Measurements from ENCODE around the gene OSBPL6.
"Not testable (repeated sequence)": the region's sequence is repeated elsewhere in the genome, so short reads cannot be mapped to it uniquely, and the experiment has no call there.

The OSBPL6 gene

DNA sequence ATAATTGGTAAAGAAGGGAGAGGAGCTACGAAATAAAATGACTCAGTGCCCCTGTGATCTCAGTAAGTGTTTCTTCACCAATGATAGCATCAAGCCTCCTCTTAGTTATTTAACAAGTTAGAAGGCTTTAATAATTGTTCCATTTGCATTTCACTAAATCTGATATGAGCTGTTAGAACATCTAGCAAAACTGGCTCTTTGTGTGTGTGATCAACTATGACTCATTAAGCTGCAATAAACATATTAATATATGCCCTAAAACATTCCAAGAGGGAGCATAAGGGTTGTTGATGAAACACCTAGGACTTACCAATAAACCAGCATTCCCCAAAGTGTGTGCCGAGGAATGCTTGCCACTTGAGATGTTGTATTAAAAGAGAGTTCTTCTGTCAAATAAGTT, 115.2 kb downstream of the OSBPL6 start:
- DNase-seq, result no peak

DNA sequence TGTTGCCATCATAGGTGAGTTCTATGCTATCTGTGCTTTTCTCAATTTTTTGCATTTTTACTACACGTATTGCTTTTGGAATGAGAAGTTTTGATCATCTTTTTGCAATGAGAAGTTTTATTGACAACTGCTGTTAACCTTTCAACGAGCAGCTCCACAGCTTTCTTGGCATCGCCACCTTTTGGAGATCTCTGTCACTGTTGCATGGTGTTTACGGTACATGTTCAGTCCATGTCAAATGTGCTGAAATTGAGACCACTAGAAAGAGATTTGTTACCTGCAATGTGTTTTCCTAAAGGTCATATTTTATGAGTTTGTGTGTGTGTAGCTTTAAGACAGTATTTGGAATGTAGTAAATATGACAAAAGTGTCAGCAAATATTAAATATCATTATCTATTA, 120.8 kb downstream of the OSBPL6 start:
- DNase-seq, result no peak

DNA sequence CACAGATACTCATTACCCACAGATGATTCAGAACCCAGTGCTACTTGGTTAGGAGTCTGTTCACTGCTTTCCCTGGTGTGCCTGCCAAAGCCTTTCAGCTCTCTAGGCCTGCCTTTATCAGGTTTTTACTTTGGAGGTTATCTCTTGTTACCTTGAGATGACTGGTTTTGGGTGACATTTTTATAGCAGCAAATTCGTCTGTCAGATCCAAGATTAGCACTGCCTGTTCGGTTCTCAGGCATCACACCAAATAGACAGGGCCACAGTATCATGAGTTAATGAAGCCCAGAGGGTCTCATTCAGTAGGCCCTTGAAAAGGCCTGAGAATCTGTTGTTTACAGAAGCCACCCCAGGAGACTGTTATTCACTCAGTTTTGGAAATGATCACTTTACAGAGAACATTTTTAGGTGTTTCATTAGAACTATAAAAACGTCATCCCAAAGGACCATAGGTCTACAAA, 121.2 kb downstream of the OSBPL6 start:
- DNase-seq, result no peak

DNA sequence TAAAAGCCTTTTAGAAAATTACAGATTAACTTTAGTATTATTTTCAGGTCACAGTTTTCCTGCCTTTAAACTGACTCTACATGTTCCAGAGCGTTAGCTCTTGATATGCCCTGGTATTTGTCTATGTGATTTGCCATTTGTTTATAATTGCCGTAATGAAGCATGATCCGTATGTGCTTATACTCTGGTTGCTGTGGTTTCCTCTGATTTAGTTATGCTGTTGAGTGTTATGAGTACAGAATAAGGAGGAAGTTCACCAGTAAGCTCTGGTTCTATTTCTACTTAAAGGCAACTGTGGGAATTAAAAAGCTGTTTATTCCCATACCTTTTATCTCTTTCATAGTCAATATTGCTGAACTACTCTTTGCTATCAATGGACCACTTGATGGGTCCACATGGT, 123.5 kb downstream of the OSBPL6 start:
- DNase-seq, result no peak

DNA sequence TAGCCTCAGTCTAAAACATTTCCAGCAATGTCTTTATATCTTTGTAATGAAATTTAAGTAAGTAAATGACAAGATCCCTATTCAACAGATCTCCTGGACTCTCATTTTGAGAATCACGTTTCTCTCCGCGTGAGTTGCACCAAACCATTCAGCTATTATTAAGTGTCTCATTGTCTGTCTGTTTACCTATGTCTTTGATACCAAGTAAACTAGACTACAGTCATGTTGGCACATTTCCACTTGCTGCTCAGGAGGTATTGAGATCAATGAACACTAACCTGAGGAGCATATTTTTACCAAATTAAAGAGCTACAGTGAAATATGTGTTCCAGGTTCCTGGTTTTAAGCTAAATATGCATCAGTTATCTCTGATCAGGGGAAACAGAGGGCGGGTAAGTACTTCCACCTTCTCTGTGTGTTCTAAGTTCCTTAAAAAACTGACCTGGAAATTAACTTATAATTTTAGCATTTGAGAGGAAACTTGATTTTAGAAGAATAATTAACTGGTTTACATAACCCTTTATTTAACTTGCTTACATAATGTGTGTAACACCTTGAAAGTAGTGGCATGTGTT, 125.8 kb downstream of the OSBPL6 start:
- DNase-seq, result no peak

DNA sequence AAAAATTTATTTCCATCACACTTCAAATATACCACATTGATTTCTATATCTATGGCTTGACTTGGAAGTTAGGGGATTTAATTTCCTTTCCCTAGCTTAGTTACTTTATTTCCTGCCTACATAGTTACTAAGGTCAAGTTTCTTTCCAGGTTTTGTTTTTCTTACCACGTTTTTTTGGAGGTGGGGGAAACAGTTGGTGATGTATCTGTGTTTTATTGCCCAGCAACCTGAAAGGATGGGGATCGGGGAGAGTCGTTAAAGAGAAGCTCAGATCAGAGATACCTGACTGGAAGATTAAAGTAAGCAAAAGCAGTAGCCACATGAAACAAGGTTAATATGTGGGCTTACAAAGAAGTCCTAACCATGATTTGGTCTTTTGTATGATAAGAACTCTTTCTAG, 127.8 kb downstream of the OSBPL6 start:
- DNase-seq, result no peak

DNA sequence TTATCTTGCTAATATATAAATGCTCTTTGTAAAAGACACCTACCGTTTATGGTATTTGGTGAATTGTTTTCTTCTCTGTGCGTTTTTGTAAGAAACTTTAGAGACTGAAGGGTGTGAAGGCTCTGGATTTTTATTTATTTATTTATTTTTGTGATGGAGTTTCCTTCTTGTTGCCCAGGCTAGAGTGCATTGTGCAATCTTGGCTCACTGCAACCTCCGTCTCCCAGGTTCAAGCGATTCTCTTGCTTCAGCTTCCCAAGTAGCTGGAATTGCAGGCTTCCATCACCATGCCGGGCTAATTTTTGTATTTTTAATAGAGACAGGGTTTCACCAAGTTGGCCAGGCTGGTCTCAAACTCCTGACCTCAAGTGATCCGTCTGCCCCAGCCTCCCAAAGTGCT, 129.0 kb downstream of the OSBPL6 start:
- not testable (repeated sequence) for DNase-seq

DNA sequence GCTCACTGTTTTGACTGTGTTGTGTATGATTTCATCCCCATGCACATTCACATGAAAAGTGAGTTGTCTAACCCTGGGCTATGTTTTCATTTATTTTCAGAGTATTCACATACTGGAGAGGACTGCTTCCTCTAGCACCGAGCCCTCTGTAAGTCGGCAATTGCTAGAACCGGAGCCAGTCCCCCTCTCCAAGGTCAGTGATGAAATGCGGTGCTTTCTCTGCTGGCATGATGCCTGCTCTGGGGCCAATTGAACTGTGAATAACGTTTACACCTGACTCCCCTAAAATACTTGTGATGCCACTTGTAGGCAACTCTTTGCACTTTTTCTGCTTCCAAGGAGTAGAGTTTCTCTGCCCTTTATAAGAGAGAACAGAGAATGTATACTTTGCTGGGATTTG, 129.8 kb downstream of the OSBPL6 start:
- DNase-seq, result no peak

DNA sequence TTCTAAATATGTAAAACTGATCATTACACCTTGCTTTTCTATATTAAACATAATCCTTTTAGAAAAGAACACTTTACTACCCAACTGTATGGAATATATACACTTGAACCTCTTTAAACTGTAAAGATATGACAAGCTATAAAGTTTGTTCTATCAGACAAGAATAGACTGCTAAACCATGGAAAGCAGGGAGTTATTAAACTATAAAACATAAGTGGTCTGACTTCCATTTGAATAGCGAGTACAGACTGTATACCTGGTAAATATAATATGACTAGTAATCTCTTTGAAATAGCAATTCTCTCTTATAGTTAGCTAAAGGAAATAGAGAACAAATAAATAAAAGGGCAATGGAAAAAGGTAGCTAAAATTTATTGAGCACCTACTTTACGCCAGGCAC, 131.0 kb downstream of the OSBPL6 start:
- no peak for DNase-seq

DNA sequence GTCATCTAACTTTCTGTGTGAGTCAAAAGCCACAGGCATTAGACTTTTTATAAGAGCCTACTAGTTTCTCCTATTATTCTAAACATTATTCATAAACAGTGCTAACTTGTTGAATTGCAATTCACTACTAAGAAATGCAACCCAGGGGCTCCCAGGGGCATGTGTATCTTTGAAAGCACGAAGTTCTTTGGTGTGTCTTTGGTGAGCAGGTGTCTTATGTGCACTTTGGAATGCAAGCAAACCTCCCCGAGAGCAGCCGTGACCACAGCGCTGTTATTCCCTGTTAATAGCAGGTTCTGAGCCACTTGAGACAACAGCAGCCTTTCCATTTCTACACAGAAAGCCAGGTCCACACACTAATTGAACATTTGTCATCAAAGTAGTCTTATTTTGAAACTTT, 133.2 kb downstream of the OSBPL6 start:
- DNase-seq, result no peak

DNA sequence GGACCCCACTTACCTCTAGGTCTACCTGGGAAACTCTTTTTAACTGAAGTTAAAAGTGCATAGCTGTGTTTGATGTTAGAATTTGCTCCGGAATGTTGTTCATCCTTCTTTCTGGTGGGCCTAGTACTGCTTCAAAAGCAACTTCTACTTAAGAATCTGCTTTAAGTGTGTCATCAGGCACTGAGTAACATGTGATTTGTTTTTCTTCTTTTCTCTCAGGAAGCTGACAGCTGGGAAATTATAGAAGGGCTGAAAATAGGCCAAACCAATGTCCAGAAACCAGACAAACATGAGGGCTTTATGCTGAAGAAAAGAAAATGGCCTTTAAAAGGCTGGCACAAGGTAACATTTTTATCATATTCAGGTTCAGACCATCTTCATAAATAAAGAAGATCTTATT, 133.7 kb downstream of the OSBPL6 start:
- DNase-seq, result no peak

DNA sequence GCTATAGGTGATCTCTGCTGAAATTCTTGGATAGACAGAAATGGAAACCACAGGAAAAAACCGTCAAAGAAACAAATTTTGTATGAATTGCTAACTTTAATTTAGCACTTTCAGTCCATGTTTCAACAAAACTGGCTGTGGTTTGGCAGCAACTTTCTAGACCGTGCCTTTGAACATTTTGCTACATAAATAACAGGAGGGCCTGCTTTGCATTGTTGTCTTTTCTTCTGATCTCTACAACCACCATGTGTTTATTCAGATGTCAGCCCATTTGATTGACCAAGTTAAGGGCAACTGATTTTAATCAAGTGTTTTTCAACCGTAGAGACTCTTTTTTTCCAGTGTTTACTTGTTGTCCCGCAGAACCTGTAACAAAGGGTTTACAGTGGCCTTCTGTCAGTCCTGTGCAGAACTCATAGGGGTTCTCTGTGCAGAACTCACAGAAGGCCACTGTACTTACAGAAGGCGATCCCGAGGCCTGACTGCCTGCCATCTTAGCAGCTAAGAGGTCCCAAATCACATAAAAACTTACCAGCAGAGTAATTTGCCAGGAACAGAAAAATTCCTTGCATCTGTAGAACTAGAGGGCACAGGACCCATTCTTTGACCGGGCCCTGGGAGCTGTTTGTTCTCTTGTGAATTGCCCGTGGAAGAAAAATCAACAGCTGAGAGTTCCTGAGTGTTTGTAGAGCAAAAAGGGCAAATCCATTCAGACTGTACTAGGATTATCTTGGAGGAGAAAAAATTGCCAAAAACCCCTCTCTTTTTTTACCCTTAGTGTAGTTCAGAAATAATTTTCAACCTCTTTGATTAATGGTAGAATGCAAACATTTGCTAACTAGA, 136.1 kb downstream of the OSBPL6 start:
- DNase-seq, result no peak

DNA sequence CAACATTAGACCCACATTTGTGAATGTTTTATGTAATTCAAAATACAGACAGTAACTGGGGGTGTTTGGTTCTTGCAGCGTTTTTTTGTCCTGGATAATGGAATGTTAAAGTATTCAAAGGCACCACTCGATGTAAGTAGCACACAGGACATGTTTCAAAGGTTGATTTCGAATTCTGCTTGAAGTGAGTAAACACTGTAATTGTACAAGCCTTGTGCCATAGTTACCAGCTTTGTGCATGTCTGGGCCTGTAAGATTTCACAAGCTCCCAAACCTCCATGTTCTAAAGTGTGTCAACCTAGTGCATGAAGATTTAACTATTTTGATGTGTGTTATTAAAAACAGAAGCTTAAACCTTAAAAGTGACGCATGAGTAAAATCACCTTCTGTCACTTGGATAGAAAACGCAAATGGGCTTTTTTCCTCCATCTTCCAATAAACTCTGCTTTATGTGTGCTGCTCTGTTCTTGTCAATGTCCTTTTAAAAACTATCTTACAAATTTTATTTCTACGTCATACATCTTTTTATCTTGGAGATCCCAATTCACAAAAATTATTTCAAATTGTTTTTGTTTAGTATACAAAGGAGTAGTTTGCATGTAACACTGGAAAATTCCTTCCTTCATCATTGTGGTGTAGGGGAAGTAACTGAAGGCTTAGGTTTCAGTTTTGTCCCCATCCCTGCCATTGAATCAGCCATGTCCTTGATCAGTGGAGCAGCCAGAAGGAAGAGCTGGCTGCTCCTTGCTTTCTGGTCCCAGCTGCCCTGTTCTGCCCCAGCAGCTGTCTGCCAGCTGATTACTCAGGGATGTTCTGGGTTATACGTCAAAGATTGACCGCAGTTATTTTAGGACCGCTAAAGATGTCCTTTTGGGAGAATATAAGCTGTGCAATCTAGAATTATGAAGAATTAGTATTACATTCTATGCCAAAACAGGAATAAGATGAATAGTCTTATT, 137.4 kb downstream of the OSBPL6 start:
- DNase-seq, result no peak

DNA sequence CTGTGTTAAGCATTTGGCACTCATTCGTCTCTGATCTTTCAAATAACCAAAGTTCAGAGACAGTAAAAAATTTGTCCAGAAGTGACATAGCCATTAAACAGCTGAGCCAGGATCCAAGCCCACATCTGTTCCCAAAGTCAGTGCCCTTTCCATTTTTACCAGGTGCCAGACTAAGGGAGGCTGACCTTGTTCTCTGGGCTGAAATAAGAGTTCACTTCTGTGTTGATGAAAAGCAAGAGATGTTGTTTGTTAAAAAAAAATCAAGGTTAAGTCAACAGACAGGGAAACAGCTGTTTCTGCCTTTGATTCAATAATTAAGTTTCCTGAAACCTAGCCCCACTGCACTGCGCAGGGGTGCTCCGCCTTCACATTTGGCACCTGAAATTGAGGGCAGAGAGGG, 139.5 kb downstream of the OSBPL6 start:
- DNase-seq, result no peak

DNA sequence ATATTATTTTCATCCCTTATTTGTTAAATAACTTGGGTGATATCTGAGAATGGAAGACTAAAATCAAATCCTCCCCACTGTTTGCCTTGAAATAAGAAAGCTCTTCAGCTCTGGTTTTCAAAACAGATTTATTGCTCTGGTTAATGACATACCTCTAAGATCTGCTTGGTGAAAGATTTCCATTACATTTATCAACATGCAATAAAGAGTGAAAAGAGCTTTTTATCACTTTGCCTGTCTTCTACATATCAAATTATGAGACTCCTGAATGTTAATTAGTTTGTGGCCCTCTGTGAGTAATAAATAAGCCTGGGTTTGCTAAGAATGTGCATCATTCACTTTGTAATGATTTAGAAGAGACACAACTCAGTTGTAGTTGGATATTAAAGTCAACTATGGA, 140.9 kb downstream of the OSBPL6 start:
- no peak for DNase-seq

DNA sequence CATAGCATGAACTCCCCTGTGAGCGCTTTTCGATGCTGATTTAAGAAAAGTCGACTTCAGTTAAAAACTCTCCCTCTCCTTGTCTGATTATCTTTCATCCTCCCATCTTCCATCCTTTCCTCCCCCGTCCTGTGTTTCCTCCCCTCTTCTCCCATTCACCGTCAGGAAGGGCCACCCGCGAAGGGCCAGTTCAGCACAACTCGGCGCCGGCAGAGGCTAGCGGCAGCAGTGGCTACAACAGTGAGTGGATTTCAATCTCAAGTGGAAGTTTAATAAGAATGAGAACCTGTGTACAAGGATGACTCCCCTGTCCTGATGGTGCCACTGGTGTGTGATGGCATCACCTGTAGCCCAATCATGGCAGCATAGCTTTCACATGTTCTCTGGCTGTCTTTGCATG, 149.8 kb downstream of the OSBPL6 start:
- DNase-seq, result no peak

DNA sequence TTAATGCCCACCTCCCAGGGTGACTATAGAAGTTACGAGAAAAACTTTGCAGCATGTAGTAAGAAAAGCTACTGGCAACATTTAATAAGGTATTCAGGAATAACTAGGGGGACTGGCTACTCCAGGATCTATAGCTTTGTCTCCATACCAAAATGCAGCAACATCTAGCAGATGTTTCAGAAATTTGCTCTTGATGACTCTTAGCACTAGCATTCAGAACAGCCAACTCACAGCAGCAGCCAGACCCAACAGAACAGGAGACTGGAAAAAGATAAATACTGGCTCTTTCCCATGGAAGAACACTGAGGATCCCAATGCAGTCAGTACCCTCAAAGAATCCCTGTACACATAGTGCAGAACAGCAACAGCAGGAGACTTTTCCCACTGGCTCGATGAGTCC, 151.6 kb downstream of the OSBPL6 start:
- no peak for DNase-seq

DNA sequence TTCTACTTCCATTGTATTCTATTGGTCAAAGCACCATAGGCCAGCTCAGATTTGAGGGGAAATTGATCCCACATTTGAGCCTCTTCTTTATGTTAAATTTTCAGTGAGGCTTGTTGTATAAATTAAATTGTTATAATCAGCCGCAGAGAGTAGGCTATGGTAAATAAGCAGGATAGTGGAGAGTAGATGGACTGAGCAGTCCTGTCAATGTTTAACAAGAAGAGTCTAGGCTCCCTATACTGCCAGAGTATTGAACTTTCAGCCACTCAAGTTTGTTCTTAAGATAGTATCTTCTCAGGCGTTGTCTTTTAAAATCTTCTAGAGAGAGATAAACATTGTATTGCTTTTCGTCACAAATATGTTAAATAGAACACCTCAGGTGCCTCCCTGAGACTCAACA, 155.7 kb downstream of the OSBPL6 start:
- no peak for DNase-seq

DNA sequence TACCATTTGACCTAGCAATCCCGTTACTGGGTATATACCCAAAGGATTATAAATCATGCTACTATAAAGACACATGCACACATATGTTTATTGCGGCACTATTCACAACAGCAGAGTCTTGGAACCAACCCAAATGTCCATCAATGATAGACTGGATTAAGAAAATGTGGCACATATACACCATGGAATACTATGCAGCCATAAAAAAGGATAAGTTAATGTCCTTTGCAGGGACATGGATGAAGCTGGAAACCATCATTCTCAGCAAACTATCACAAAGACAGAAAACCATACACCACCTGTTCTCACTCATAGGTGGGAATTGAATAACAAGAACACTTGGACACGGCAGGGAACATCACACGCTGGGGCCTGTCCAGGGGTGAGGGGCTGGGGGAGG, 163.4 kb downstream of the OSBPL6 start:
- not testable (repeated sequence) for DNase-seq

DNA sequence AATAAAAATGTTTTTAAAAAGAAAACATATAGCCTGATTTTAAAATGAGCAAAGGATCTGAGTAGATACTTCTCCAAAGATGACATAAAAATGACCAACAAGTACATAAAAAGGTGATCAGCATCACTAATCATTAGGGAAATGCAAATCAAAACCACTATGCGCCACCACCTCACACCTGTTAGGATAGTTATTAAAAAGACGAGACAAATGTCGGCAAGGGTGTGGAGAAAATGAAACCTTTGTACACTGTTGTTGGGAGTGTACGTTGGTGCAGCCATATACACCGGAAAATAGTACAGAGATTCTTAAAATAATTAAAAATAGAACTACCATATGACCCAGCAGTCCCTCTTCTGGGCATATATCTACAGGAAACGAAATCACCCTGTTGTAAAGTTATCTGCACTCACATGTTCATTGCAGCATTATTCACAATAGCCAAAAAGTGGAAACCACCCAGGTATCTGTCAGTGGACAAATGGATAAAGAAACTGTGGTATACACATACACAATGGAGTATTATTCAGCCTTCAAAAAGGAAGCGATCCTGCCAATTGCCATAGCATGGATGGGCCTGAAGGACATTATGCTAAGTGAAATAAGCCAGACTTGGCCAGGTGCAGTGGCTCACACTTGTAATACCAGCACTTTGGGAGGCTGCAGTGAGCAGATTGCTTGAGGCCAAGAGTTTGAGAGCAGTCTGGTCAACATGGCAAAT, 165.0 kb downstream of the OSBPL6 start:
- peak in 1 of 2 experiments; percentile 24 for DNase-seq

DNA sequence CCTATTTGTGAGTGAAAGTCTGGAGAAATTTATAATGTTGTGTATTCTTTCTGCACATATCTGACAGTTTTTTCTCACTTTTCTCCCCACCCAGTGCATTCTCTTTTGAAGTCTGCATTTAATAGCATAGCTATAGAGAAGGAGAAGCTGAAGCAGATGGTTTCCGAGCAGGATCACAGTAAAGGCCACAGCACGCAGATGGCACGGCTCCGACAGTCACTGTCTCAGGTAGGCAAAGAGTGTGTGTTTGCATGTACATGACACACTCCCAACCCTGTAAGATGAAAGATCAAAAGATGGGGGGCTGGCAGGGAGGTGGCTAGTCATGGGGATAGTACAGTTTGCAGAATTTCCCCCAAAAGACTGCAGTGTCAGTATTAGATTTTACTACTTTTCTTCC, 167.3 kb downstream of the OSBPL6 start:
- peak in 1 of 2 experiments; percentile 57 for DNase-seq

DNA sequence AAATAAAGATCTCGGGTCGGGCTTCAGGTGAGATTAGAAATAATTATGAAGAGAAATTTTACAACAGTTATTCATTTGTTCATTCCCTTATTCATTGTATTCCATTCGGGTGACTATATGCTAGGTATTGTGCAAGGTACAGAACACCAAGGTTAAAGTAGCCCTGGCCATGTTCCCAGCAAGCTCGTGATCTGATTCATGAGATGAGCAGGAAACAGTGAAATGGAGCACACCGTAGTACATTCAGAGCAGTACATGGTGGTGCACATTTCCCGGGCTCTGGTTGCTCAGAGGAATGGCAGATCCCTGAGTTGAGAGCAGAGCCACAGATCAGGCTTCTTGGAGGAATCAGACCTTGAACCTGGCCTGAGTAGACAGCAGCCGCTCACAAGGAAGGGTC, 168.9 kb downstream of the OSBPL6 start:
- DNase-seq, result no peak

DNA sequence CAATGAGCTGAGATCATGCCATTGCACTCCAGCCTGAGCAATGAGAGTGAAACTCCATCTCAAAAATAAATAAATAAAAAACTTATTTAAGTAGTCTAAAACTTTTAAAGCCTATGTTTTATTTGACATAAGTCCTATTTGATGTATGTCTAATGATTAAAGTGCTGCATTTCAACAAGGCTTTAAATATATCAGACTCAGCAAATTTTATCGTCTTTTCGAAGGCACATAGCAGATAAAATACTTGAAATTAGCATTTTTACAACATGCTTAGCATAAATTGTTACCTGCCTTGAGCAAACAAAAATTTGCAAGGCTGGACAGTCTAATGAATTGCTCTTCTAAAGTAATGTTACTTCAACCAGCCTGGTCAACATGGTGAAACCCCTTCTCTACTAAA, 170.8 kb downstream of the OSBPL6 start:
- no peak for DNase-seq

Data from NCI-H524 (cell line).